Fibroblast of villous mesenchyme (primary cell): ENCODE measurements around the gene NLRP12. TPM values are rescaled to one million over a fixed set of nuclear protein-coding genes. Genes with fewer than 3 reads are reported as not detected.
A peak's percentile ranks its signal among the peaks of the same experiment; 100 is the strongest.
"Not testable (repeated sequence)": the region's sequence is repeated elsewhere in the genome, so short reads cannot be mapped to it uniquely, and the experiment has no call there.

ENCODE experiments used
- DNase-seq: peaks from one replicate; pipeline ENCODE4 v3.0.0-alpha.2; 2010; ENCODE audit warnings: low read depth
- H3K4me3 ChIP-seq: 2 replicates; pipeline ENCODE4 v1.5.1; 2011; ENCODE audit warnings: low read depth, mild to moderate bottlenecking, low read length
- total RNA-seq: library from RNA; depleted of rRNA; stranded (reverse); fragments of >200 nt; gene quantifications from 2 replicates; pipeline ENCODE4 v1.2.3, GENCODE V29; 2012
- TF ChIP-seq, protein P1 (sequence below): IDR thresholded peaks from 2 replicates; pipeline ENCODE4 v1.5.1; 2012; ENCODE audit warnings: low read depth, mild to moderate bottlenecking, low read length; ENCODE audit not compliant: insufficient read depth

The NLRP12 gene
- total RNA-seq, 1 donor, result not detected

DNA sequence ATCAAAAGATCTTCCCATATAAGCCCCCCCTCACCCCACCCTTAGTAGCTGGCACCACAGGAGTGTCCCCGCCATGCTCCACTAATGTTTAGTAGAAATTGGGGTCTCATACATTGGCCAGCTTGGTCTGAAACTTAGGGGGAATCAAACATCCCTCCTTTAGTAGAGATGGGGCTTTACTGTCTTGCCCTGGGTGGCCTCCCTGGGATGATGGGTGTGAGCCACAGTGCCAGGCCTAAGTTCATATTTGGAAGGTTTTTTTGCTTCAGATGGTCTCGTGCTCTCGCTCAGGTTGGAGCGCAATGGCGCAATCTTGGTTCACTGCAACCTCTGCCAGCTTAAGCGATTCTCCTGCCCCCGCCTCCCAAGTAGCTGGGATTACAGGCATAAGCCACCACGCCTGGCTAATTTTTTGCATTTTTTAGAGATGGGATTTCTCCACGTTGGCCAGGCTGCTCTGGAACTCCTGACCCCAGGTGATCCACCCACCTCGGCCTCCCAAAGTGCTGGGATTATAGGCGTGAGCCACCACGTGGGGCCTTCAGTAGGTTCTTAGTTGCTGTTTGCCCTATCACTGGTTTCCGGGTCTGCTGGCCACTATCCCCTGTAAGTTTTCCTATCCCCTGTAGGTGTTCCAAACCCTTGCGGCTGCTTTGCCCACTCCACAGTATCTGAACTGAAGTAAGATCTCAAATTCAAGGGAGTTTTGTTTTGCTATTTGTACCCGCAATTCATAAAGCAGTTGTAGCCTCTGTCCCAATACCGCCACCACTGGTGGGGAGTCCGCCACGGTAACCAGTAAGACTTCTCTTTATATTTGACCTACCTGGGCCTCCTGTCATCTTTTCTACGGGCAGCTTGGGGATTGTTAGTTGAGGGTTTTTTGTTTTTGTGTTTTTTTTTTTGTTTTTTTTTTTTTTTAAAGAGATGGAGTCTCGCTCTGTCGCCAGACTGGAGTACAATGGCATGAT lies 34.1 kb downstream of the NLRP12 start:
- no peak overlapping the region for H3K4me3 ChIP-seq
- no peak for DNase-seq
- TF ChIP-seq, protein P1, sequence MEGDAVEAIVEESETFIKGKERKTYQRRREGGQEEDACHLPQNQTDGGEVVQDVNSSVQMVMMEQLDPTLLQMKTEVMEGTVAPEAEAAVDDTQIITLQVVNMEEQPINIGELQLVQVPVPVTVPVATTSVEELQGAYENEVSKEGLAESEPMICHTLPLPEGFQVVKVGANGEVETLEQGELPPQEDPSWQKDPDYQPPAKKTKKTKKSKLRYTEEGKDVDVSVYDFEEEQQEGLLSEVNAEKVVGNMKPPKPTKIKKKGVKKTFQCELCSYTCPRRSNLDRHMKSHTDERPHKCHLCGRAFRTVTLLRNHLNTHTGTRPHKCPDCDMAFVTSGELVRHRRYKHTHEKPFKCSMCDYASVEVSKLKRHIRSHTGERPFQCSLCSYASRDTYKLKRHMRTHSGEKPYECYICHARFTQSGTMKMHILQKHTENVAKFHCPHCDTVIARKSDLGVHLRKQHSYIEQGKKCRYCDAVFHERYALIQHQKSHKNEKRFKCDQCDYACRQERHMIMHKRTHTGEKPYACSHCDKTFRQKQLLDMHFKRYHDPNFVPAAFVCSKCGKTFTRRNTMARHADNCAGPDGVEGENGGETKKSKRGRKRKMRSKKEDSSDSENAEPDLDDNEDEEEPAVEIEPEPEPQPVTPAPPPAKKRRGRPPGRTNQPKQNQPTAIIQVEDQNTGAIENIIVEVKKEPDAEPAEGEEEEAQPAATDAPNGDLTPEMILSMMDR, result no peak

DNA sequence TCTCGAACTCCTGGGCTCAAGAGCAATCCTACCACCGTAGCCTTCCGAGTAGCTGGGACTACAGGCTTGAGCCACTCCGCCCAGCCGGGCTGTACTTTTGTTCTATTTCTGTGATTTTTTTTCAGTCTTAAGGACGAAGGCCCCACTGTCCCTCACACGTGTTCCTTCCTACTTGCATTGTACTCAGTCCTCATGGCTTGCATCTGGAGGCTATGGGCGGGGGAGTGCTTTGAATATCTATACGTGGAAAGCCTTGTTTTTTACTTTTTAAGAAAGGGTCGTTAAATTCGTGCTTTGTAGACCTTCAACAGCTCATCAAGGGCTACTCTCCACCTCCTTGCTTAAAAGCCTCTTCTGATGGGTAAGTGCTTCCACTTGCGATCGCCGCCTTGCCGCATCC lies 36.8 kb downstream of the NLRP12 start:
- H3K4me3 ChIP-seq, result peak overlapping the region; percentile 40
- TF ChIP-seq, protein P1, result no peak
- no peak for DNase-seq

GRCh38 chr19:53786744-53787143 lies 37.4 kb downstream of the NLRP12 start:
- DNase-seq, result no peak
- no peak overlapping the region for H3K4me3 ChIP-seq
- TF ChIP-seq, protein P1, result no peak

DNA sequence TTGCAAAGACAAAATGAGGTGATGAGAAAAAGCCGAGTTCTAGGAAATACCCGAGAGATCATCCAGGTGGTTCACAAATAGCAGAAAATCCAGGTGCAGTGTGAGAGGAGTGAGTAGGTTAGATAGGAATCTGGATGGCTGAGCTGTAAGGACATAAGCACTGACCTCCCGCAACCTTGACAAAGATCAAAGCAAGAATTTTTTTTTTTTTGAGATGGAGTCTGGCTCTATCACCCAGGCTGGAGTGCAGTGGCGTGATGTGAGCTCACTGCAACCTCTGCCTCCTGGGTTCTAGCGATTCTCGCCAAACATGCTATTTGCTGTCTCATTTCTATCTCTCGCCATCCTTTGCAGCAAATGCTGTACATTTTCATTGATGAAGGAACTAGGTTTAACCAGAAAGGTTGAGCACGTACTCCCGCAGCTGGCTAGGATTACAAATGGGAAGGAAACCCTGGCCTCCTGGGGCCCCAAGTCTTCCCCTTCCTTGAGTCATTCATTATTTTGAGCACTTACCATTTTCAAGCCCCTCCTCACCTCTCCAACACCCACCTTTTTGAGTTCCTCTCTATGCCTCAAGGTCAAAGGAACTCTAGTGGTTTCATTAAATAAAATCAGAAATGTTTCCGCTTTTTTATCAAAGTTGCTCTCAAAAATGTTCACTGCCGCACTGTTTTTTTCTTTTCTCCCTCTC lies 38.8 kb downstream of the NLRP12 start:
- DNase-seq, result no peak
- TF ChIP-seq, protein P1, result no peak
- no peak overlapping the region for H3K4me3 ChIP-seq

- DNase-seq, result no peak
- TF ChIP-seq, protein P1, result no peak
- no peak overlapping the region for H3K4me3 ChIP-seq
Measured at GRCh38 chr19:53782698-53783097, 41.4 kb downstream of the NLRP12 start.

GRCh38 chr19:53781332-53781731 lies 42.8 kb downstream of the NLRP12 start:
- peak; percentile 17 for DNase-seq

DNA sequence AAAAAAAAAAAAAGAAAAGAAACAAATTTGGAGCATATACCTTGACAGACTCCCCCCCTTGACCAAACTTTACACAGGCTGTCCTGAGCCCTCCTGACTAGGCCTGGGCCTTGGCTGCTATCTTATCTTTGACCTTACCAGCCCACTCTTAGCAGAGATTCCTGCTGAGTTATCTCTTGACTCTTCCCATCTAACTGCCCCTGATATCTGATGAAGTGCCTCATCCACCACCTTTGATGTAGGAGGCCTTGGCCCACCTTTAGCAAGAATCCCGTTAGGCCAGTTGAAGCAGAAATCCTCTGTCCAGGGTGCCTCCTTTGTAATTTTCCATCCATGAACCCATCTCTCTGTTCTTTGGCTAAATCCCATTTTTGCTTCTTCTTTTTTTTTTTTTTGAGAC lies 43.6 kb downstream of the NLRP12 start:
- TF ChIP-seq, protein P1, result no peak
- no peak overlapping the region for H3K4me3 ChIP-seq
- no peak for DNase-seq

More at GRCh38 chr19:53781332-53781731, 42.8 kb downstream of the NLRP12 start:
- not testable (repeated sequence) for H3K4me3 ChIP-seq
